Fibroblast of lung (primary cell): ENCODE measurements around the gene ETF1.

ENCODE experiments used
- EZH2 ChIP-seq: IDR thresholded peaks from 2 replicates; pipeline ENCODE4 v1.5.1; 2012; ENCODE audit warnings: low read length, control low read depth, mild to moderate bottlenecking; ENCODE audit errors: missing control alignments
- TF ChIP-seq, protein P1 (sequence below), 2 donors: IDR thresholded peaks in 1 of 2; conservative IDR thresholded peaks in 1 of 2; 1 replicate in 1 of 2; 2 replicates in 1 of 2; pipeline ENCODE4 v1.5.1; 2011 to 2012; ENCODE audit warnings: low read length in 2 of 2, control low read depth in 1 of 2, inconsistent platforms in 1 of 2, low read depth in 1 of 2, mild to moderate bottlenecking in 1 of 2

DNA sequence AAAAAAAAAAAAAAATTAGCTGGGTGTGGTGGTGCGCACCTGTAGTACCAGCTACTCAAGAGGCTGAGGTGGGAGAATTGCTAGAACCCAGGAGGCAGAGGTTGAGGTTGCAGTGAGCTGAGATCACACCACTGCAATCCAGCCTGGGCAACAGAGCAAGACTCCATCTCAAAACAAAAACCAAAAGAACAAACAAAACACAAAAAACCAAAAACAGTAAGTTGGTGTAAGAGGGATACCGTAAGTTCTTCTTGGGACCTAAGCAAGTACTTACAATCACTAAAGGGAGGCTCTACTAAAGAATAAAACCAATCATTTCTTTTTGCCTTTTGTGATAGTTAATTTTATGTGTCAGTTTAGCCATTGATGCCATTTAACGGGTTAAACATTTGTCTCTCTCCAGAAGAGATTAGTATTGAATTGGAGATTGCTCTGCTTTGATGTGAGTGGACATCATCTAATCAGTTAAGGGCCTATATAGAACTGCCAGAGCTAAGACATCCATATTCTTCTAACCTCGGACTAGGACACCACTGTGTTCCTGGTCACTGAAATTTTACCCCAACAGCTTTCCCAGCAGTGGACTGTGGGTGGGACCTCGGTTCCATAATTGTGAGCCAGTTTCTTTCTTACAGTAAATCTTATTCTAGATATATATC is 10.5 kb upstream of the ETF1 start:
- TF ChIP-seq, protein P1, sequence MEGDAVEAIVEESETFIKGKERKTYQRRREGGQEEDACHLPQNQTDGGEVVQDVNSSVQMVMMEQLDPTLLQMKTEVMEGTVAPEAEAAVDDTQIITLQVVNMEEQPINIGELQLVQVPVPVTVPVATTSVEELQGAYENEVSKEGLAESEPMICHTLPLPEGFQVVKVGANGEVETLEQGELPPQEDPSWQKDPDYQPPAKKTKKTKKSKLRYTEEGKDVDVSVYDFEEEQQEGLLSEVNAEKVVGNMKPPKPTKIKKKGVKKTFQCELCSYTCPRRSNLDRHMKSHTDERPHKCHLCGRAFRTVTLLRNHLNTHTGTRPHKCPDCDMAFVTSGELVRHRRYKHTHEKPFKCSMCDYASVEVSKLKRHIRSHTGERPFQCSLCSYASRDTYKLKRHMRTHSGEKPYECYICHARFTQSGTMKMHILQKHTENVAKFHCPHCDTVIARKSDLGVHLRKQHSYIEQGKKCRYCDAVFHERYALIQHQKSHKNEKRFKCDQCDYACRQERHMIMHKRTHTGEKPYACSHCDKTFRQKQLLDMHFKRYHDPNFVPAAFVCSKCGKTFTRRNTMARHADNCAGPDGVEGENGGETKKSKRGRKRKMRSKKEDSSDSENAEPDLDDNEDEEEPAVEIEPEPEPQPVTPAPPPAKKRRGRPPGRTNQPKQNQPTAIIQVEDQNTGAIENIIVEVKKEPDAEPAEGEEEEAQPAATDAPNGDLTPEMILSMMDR (conservative IDR thresholded peaks at IDR 0.05 in 1 of 2, IDR thresholded peaks at IDR 0.05 in 1 of 2; ENCODE audit: low read depth in 1 of 2, low read length in 2 of 2): no peak
- TF ChIP-seq EZH2: no peak
